HCT116 (cell line): ENCODE results near the gene ANO3. TPM values are rescaled to one million over a fixed set of nuclear protein-coding genes. Genes with fewer than 3 reads are reported as not detected.

Experiments used
- ATAC-seq: fragments of 200-7000 bp; cut with Tn5 transposase; 2 replicates; pipeline ENCODE4 v1.9.1; 2020; ENCODE audit warnings: mild to moderate bottlenecking, moderate library complexity
- BruUV-seq: library from RNA; stranded (reverse); fragments of 400-500 nt; replicated peaks from 2 replicates; lab custom pipeline; 2021; lab: Mats Ljungman, UMichigan
- CTCF ChIA-PET: fragments of 300-600 bp; sonication (Branson Sonifier 250); formaldehyde crosslinking; loops from one replicate; lab custom pipeline; 2021; ENCODE audit warnings: antibody characterized with exemption; lab: Charles Lee
- POLR2A ChIA-PET: fragments of 300-600, 350-600 bp; sonication (Branson Sonifier 250); formaldehyde crosslinking; loops from one replicate; lab custom pipeline; 2021; ENCODE audit warnings: antibody characterized with exemption; lab: Charles Lee
- RAD21 ChIA-PET, 2 experiments: fragments of 300-600 bp; sonication (Branson Sonifier 250); formaldehyde crosslinking; loops; one replicate each; lab custom pipeline; 2023; ENCODE audit warnings: low total read pairs in 2 of 2; ENCODE audit not compliant: uncharacterized antibody in 2 of 2, unreplicated experiment in 2 of 2, low non-redundant PET in 1 of 2; lab: Charles Lee
- DNase-seq: peaks from one replicate; pipeline ENCODE4 v3.0.0-alpha.2; 2010; ENCODE audit warnings: low read depth, low spot score
- H2AFZ ChIP-seq: fragments of 200-600 bp; shearing (Covaris generic), sonication (generic); 2 replicates; pipeline ENCODE4 v1.6.1; 2017; ENCODE audit warnings: low read depth, mixed run types, mixed read lengths, antibody characterized with exemption, low read length; ENCODE audit not compliant: poor library complexity, severe bottlenecking
- H3K27ac ChIP-seq: 2 replicates; pipeline ENCODE4 v1.5.1; 2012; ENCODE audit warnings: low read depth, low read length
- H3K27me3 ChIP-seq: fragments of 200-600 bp; sonication (generic); 2 replicates; pipeline ENCODE4 v1.6.1; 2016; ENCODE audit warnings: mixed run types, low read length, mixed read lengths; ENCODE audit not compliant: insufficient read depth
- H3K36me3 ChIP-seq, 2 experiments: fragments of 200-500 bp in 1 of 2; fragments of 200-600 bp in 1 of 2; sonication (Bioruptor generic) in 1 of 2; sonication (generic) in 1 of 2; 2 replicates each; pipeline versions ENCODE4 v1.5.1 to v1.6.1; 2014 to 2016; ENCODE audit warnings: low read length in 2 of 2, inconsistent platforms in 1 of 2, mixed read lengths in 1 of 2, mixed run types in 1 of 2; ENCODE audit not compliant: insufficient read depth in 2 of 2, control insufficient read depth in 1 of 2
- H3K4me1 ChIP-seq, 2 experiments: fragments of 200-600 bp in 1 of 2; sonication (generic) in 1 of 2; 2 replicates each; pipeline versions ENCODE4 v1.5.1 to v1.6.1; 2012 to 2017; ENCODE audit warnings: low read length in 2 of 2, inconsistent platforms in 1 of 2, mild to moderate bottlenecking in 1 of 2, mixed read lengths in 1 of 2, mixed run types in 1 of 2, moderate library complexity in 1 of 2; ENCODE audit not compliant: insufficient read depth in 2 of 2, control insufficient read depth in 1 of 2
- H3K4me2 ChIP-seq: fragments of 200-600 bp; sonication (generic); 2 replicates; pipeline ENCODE4 v1.6.1; 2017; ENCODE audit warnings: mixed run types, low read length, mixed read lengths
- H3K4me3 ChIP-seq, 2 experiments: fragments of 200-600 bp in 1 of 2; sonication (generic) in 1 of 2; replicated peaks in 1 of 2; 2 replicates each; pipeline ENCODE4 v1.5.1; 2011 to 2016; ENCODE audit warnings: low read length in 2 of 2, control low read depth in 1 of 2, low read depth in 1 of 2, mild to moderate bottlenecking in 1 of 2, mixed read lengths in 1 of 2, mixed run types in 1 of 2
- H3K79me2 ChIP-seq: fragments of 200-600 bp; sonication (generic); 2 replicates; pipeline ENCODE4 v1.6.1; 2017; ENCODE audit warnings: mild to moderate bottlenecking, mixed run types, low read length, moderate library complexity, mixed read lengths; ENCODE audit not compliant: insufficient read depth
- H3K9ac ChIP-seq: fragments of 200-600 bp; sonication (generic); 2 replicates; pipeline ENCODE4 v1.6.1; 2016; ENCODE audit warnings: low read length, mixed read lengths
- H3K9me2 ChIP-seq: fragments of 200-600 bp; sonication (generic), shearing (Covaris generic); 2 replicates; pipeline ENCODE4 v1.6.1; 2017; ENCODE audit warnings: mixed run types, mild to moderate bottlenecking, moderate library complexity; ENCODE audit not compliant: insufficient read depth
- H3K9me3 ChIP-seq, 2 experiments: fragments of 200-500 bp in 1 of 2; fragments of 200-600 bp in 1 of 2; sonication (Bioruptor generic) in 1 of 2; sonication (generic) in 1 of 2; 2 replicates each; pipeline ENCODE4 v1.6.1; 2014 to 2017; ENCODE audit warnings: low read length in 2 of 2, mixed read lengths in 2 of 2, inconsistent platforms in 1 of 2, low read depth in 1 of 2, mild to moderate bottlenecking in 1 of 2, mixed run types in 1 of 2, moderate library complexity in 1 of 2; ENCODE audit not compliant: control insufficient read depth in 1 of 2, insufficient read depth in 1 of 2
- H4K20me1 ChIP-seq: fragments of 200-600 bp; sonication (generic), shearing (Covaris generic); 2 replicates; pipeline ENCODE4 v1.6.1; 2017; ENCODE audit warnings: mixed run types, mild to moderate bottlenecking, moderate library complexity; ENCODE audit not compliant: insufficient read depth
- ATF3 ChIP-seq: IDR thresholded peaks from 2 replicates; pipeline ENCODE4 v1.6.1; 2012
- CEBPB ChIP-seq: IDR thresholded peaks from 2 replicates; pipeline ENCODE4 v1.6.1; 2012; ENCODE audit warnings: low read depth
- ELF1 ChIP-seq: IDR thresholded peaks from 2 replicates; pipeline ENCODE4 v1.6.1; 2012; ENCODE audit warnings: low read depth, borderline replicate concordance
- EZH2 ChIP-seq: fragments of 200-600 bp; sonication (generic); IDR thresholded peaks from 2 replicates; pipeline ENCODE4 v1.6.1; 2017; ENCODE audit warnings: antibody characterized with exemption, mixed run types
- EZH2phosphoT487 ChIP-seq: fragments of 200-600 bp; IDR thresholded peaks from 2 replicates; pipeline ENCODE4 v1.6.1; 2018; ENCODE audit warnings: antibody characterized with exemption, borderline replicate concordance
- FOSL1 ChIP-seq: IDR thresholded peaks from 2 replicates; pipeline ENCODE4 v1.6.1; 2012; ENCODE audit warnings: low read depth
- JUND ChIP-seq: IDR thresholded peaks from 2 replicates; pipeline ENCODE4 v1.6.1; 2012
- MAX ChIP-seq: IDR thresholded peaks from 2 replicates; pipeline ENCODE4 v1.6.1; 2012
- POLR2AphosphoS5 ChIP-seq: IDR thresholded peaks from 2 replicates; pipeline ENCODE4 v1.6.1; 2011; ENCODE audit warnings: mild to moderate bottlenecking, low read depth, low read length, moderate library complexity
- RAD21 ChIP-seq: IDR thresholded peaks from 2 replicates; pipeline ENCODE4 v1.6.1; 2012; ENCODE audit warnings: low read depth, mild to moderate bottlenecking
- REST ChIP-seq: IDR thresholded peaks from 2 replicates; pipeline ENCODE4 v1.6.1; 2012; ENCODE audit warnings: low read depth
- SIN3A ChIP-seq: IDR thresholded peaks from 2 replicates; pipeline ENCODE4 v1.6.1; 2012; ENCODE audit warnings: low read depth
- SP1 ChIP-seq: IDR thresholded peaks from 2 replicates; pipeline ENCODE4 v1.6.1; 2012; ENCODE audit warnings: low read depth
- SRF ChIP-seq: IDR thresholded peaks from 2 replicates; pipeline ENCODE4 v1.6.1; 2012; ENCODE audit warnings: low read depth
- TCF7L2 ChIP-seq: IDR thresholded peaks from 2 replicates; pipeline ENCODE4 v1.7.0; 2011; ENCODE audit warnings: borderline replicate concordance, inconsistent platforms; ENCODE audit not compliant: insufficient read depth, insufficient read length; ENCODE audit errors: extremely low read depth
- YY1 ChIP-seq: IDR thresholded peaks from 2 replicates; pipeline ENCODE4 v1.6.1; 2011; ENCODE audit warnings: low read length, low read depth, moderate library complexity, mild to moderate bottlenecking; ENCODE audit not compliant: insufficient replicate concordance; ENCODE audit errors: extremely low read depth
- ZFX ChIP-seq: fragments of 450-650 bp; IDR thresholded peaks from 2 replicates; pipeline ENCODE4 v1.6.1; 2017
- ZNF274 ChIP-seq: fragments of 200-500 bp; sonication (Bioruptor generic); IDR thresholded peaks from 2 replicates; pipeline ENCODE4 v1.6.1; 2014; ENCODE audit warnings: mild to moderate bottlenecking, low read depth, low read length, inconsistent platforms
- intact Hi-C: fragments of 100-400 bp; cut with micrococcal nuclease; formaldehyde crosslinking; loops from 2 replicates; pipeline ENCODE4 v1.10.0; 2022
- total RNA-seq: library from RNA; stranded (reverse); gene quantifications from one replicate; pipeline ENCODE4 v1.2.1, GENCODE V29; 2021; ENCODE audit not compliant: unreplicated experiment
- TF ChIP-seq, protein P1 (sequence below), 3 experiments: fragments of 200-600 bp in 1 of 3; sonication (generic) in 1 of 3; IDR thresholded peaks in 2 of 3; conservative IDR thresholded peaks in 1 of 3; 2 replicates each; pipeline ENCODE4 v1.5.1; 2012 to 2017; ENCODE audit warnings: low read depth in 2 of 3, low read length in 2 of 3, antibody characterized with exemption in 1 of 3, borderline replicate concordance in 1 of 3, control low read depth in 1 of 3, mild to moderate bottlenecking in 1 of 3, mixed read lengths in 1 of 3, mixed run types in 1 of 3, moderate library complexity in 1 of 3; ENCODE audit not compliant: insufficient read depth in 1 of 3
- TF ChIP-seq, protein P2 (sequence below): IDR thresholded peaks from 2 replicates; pipeline ENCODE4 v1.6.1; 2011; ENCODE audit warnings: mild to moderate bottlenecking, low read length, moderate library complexity; ENCODE audit not compliant: insufficient replicate concordance; ENCODE audit errors: extremely low read depth

ANO3 gene
- total RNA-seq, 1 experiment from 2014 or later, result not detected

DNA sequence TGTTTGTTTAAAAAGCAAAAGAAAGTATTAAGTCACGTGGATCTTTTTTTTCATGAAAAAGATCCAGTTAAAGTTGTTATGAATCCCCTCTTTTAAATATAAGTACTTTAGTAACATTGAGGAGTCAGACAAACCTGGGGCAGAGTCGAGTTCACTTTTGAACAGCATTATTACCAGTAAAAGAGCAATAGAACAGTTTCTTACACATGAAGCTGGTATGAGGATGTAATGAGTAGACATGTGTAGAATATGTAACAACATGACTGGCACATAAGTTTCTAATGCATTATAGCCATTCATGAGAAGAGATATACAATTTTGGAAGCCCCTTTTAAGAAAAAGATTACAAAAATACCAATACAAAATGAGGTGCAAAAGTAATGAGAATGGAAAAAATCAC lies 247.8 kb downstream of the ANO3 start (continued):
- TF ChIP-seq ZNF274 (no peak), TCF7L2 (no peak), JUND (no peak), CEBPB (no peak), POLR2AphosphoS5 (no peak), SP1 (no peak)

DNA sequence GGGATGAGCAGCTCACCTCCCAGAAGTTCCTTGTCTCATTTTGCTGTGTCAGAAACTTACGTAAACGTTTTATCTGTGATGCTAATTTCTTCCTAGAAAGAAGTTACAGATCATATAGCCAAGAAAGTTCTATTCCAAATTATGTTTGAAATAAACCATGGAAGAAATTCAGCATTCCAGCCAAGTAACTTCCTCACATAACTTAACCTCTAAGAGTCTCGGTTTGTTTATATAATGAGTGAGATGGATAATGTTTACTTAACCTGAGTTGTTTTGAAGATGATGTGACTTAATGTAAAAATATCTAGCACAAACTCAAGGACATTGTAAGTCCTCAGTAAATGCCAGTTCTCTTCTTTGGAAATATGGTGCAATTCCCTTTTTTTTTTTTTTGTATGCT lies 249.0 kb downstream of the ANO3 start:
- H3K4me3 ChIP-seq, result no peak overlapping the region
- intact Hi-C loops, result no loop called here
- no peaks in the 10 kb centered on the region for H3K4me1 ChIP-seq
- H3K9me2 ChIP-seq, result no peaks in the 10 kb centered on the region
- H3K4me2 ChIP-seq, result no peak overlapping the region
- ChIA-PET RAD21 (no interaction called here), POLR2A (no interaction called here), CTCF (no interaction called here)
- BruUV-seq, result no TSS peak
- H2AFZ ChIP-seq, result no peak overlapping the region
- no peaks in the 10 kb centered on the region for H4K20me1 ChIP-seq
- peaks cover 5 to 7% of the 10 kb centered on the region in 2 experiments; a peak in 2 of 4 replicates for H3K9me3 ChIP-seq
- no peak for DNase-seq
- H3K36me3 ChIP-seq, result no peaks in the 10 kb centered on the region
- no peak for ATAC-seq
- no peaks in the 10 kb centered on the region for H3K27me3 ChIP-seq
- H3K79me2 ChIP-seq, result no peaks in the 10 kb centered on the region
- no peak overlapping the region for H3K27ac ChIP-seq
- no peak overlapping the region for H3K9ac ChIP-seq
- TF ChIP-seq ELF1 (no peak), ATF3 (no peak), SIN3A (no peak), JUND (no peak), SRF (no peak), FOSL1 (no peak), RAD21 (no peak), ZFX (no peak), REST (no peak), MAX (no peak), YY1 (no peak), EZH2 (no peak), EZH2phosphoT487 (no peak)
- TF ChIP-seq, protein P1, sequence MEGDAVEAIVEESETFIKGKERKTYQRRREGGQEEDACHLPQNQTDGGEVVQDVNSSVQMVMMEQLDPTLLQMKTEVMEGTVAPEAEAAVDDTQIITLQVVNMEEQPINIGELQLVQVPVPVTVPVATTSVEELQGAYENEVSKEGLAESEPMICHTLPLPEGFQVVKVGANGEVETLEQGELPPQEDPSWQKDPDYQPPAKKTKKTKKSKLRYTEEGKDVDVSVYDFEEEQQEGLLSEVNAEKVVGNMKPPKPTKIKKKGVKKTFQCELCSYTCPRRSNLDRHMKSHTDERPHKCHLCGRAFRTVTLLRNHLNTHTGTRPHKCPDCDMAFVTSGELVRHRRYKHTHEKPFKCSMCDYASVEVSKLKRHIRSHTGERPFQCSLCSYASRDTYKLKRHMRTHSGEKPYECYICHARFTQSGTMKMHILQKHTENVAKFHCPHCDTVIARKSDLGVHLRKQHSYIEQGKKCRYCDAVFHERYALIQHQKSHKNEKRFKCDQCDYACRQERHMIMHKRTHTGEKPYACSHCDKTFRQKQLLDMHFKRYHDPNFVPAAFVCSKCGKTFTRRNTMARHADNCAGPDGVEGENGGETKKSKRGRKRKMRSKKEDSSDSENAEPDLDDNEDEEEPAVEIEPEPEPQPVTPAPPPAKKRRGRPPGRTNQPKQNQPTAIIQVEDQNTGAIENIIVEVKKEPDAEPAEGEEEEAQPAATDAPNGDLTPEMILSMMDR (IDR thresholded peaks at IDR 0.05 in 2 of 3, conservative IDR thresholded peaks at IDR 0.05 in 1 of 3; ENCODE audit: borderline replicate concordance in 1 of 3, insufficient read depth in 1 of 3, low read depth in 2 of 3, low read length in 2 of 3), result no peak
- TF ChIP-seq, protein P2, sequence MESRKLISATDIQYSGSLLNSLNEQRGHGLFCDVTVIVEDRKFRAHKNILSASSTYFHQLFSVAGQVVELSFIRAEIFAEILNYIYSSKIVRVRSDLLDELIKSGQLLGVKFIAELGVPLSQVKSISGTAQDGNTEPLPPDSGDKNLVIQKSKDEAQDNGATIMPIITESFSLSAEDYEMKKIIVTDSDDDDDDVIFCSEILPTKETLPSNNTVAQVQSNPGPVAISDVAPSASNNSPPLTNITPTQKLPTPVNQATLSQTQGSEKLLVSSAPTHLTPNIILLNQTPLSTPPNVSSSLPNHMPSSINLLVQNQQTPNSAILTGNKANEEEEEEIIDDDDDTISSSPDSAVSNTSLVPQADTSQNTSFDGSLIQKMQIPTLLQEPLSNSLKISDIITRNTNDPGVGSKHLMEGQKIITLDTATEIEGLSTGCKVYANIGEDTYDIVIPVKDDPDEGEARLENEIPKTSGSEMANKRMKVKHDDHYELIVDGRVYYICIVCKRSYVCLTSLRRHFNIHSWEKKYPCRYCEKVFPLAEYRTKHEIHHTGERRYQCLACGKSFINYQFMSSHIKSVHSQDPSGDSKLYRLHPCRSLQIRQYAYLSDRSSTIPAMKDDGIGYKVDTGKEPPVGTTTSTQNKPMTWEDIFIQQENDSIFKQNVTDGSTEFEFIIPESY, result no peak
